ENCODE measurements around the gene ZNF737. TPM values are rescaled to one million over a fixed set of nuclear protein-coding genes. Genes with fewer than 3 reads are reported as not detected.
"Not testable (repeated sequence)": the region's sequence is repeated elsewhere in the genome, so short reads cannot be mapped to it uniquely, and the experiment has no call there.

The ZNF737 gene
- total RNA-seq, 1 experiment from 2014 or later = 20.2 TPM

DNA sequence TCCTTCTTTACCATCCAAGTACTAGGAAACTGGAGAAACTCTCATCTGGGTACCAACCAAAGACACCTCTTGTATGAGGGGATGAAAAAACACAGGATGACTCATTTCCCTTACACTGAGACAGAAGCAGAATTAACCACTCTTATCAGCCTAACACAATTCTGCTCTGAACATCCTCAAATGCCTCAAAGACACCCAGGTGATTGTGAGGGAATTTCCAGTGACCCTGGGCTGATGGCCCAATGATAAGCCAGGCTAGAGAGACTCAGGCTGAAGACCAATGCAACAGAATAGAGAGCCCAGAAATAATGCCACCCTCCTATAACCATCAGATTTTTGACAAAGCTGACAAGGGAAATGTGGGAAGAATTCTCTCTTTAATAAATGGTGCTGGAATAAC is 7.0 kb downstream of the ZNF737 start (continued):
- TF ChIP-seq, protein P1, sequence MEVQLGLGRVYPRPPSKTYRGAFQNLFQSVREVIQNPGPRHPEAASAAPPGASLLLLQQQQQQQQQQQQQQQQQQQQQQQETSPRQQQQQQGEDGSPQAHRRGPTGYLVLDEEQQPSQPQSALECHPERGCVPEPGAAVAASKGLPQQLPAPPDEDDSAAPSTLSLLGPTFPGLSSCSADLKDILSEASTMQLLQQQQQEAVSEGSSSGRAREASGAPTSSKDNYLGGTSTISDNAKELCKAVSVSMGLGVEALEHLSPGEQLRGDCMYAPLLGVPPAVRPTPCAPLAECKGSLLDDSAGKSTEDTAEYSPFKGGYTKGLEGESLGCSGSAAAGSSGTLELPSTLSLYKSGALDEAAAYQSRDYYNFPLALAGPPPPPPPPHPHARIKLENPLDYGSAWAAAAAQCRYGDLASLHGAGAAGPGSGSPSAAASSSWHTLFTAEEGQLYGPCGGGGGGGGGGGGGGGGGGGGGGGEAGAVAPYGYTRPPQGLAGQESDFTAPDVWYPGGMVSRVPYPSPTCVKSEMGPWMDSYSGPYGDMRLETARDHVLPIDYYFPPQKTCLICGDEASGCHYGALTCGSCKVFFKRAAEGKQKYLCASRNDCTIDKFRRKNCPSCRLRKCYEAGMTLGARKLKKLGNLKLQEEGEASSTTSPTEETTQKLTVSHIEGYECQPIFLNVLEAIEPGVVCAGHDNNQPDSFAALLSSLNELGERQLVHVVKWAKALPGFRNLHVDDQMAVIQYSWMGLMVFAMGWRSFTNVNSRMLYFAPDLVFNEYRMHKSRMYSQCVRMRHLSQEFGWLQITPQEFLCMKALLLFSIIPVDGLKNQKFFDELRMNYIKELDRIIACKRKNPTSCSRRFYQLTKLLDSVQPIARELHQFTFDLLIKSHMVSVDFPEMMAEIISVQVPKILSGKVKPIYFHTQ (CRISPR knock-in tag; IDR thresholded peaks at IDR 0.05) = no peak
- no peak for TF ChIP-seq FOXJ3 (CRISPR knock-in tag; IDR thresholded peaks at IDR 0.05; ENCODE audit: borderline replicate concordance)
- TF ChIP-seq TP53 (CRISPR knock-in tag; IDR thresholded peaks at IDR 0.05) = no peak
- TF ChIP-seq NR3C1 (CRISPR knock-in tag; conservative IDR thresholded peaks at IDR 0.05; ENCODE audit: low read depth) = no peak
- TF ChIP-seq, protein P2, sequence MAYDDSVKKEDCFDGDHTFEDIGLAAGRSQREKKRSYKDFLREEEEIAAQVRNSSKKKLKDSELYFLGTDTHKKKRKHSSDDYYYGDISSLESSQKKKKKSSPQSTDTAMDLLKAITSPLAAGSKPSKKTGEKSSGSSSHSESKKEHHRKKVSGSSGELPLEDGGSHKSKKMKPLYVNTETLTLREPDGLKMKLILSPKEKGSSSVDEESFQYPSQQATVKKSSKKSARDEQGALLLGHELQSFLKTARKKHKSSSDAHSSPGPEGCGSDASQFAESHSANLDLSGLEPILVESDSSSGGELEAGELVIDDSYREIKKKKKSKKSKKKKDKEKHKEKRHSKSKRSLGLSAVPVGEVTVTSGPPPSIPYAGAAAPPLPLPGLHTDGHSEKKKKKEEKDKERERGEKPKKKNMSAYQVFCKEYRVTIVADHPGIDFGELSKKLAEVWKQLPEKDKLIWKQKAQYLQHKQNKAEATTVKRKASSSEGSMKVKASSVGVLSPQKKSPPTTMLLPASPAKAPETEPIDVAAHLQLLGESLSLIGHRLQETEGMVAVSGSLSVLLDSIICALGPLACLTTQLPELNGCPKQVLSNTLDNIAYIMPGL (CRISPR knock-in tag; IDR thresholded peaks at IDR 0.05) = no peak

DNA sequence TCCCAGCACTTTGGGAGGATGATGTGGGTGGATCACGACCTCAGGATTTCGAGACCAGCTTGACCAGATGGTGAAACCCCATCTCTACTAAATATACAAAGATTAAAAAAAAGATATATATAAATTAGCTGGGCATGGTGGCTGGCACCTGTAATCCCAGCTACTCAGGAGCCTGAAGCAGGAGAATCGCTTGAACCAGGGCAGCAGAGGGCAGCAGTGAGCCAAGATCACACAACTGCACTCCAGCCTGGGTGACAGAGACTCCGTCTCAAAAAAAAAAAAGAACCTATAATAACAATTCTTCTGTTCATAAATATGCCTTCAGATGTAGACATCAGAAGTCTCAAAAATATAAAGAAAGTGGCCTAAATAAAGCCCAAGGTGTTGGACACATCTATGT is 7.6 kb downstream of the ZNF737 start:
- Mint-ChIP-seq H3K27me3 (ENCODE audit: low read depth) (no peaks in the 10 kb centered on the region), H3K27ac (no peak overlapping the region), H3K4me3 (no peak overlapping the region), H3K4me1 (peaks cover 16% of the 10 kb centered on the region), H3K36me3 (peaks cover 42% of the 10 kb centered on the region), H3K9me3 (peaks cover 12% of the 10 kb centered on the region)
- ChIA-PET CTCF (interaction anchor here (0.6 to 2.1 kb wide), 13 partner anchors 8 to 699 kb away, joined by 3 to 12 read pairs (median 3); partner anchors contain the start of genes ZNF626 and ZNF66), POLR2A (no interaction called here)
- TF ChIP-seq, protein P3, sequence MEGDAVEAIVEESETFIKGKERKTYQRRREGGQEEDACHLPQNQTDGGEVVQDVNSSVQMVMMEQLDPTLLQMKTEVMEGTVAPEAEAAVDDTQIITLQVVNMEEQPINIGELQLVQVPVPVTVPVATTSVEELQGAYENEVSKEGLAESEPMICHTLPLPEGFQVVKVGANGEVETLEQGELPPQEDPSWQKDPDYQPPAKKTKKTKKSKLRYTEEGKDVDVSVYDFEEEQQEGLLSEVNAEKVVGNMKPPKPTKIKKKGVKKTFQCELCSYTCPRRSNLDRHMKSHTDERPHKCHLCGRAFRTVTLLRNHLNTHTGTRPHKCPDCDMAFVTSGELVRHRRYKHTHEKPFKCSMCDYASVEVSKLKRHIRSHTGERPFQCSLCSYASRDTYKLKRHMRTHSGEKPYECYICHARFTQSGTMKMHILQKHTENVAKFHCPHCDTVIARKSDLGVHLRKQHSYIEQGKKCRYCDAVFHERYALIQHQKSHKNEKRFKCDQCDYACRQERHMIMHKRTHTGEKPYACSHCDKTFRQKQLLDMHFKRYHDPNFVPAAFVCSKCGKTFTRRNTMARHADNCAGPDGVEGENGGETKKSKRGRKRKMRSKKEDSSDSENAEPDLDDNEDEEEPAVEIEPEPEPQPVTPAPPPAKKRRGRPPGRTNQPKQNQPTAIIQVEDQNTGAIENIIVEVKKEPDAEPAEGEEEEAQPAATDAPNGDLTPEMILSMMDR (IDR thresholded peaks at IDR 0.05) = peak; percentile 46
- TF ChIP-seq, protein P4, sequence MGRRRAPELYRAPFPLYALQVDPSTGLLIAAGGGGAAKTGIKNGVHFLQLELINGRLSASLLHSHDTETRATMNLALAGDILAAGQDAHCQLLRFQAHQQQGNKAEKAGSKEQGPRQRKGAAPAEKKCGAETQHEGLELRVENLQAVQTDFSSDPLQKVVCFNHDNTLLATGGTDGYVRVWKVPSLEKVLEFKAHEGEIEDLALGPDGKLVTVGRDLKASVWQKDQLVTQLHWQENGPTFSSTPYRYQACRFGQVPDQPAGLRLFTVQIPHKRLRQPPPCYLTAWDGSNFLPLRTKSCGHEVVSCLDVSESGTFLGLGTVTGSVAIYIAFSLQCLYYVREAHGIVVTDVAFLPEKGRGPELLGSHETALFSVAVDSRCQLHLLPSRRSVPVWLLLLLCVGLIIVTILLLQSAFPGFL (CRISPR knock-in tag; IDR thresholded peaks at IDR 0.05; ENCODE audit: borderline replicate concordance) = no peak
- ATAC-seq (peak; percentile 60), DNase-seq (ENCODE audit: low spot score) (peak; percentile 77)

DNA sequence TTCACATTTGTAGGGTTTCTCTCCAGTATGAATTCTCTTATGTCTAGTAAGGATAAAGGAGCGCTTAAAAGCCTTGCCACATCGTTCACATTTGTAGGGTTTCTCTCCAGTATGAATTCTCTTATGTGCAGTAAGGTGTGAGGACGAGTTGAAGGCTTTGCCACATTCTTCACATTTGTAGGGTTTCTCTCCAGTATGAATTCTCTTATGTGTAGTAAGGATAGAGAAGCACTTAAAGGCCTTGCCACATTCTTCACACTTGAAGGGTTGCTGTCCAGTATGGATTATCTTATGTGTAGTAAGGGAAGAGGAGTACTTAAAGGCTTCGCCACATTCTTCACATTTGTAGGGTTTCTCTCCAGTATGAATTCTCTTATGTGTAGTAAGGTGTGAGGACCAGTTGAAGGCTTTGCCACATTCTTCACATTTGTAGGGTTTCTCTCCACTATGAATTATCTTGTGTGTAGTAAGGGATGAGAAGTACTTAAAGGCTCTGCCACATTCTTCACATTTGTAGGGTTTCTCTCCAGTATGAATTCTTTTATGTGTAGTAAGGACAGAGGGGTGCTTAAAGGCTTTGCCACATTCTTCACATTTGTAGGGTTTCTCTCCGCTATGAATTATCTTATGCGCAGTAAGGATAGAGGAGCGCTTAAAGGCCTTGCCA is 20.8 kb downstream of the ZNF737 start:
- CTCF ChIA-PET; ATAC-seq; H3K27ac Mint-ChIP-seq; DNase-seq (ENCODE audit: low spot score); H3K4me1 Mint-ChIP-seq; H3K4me3 Mint-ChIP-seq; POLR2A ChIA-PET: not testable (repeated sequence)
- peaks cover 16% of the 10 kb centered on the region; the same call in 1 of the 2 replicates for H3K27me3 Mint-ChIP-seq (ENCODE audit: low read depth)
- H3K9me3 Mint-ChIP-seq = peaks cover 75% of the 10 kb centered on the region
- peaks cover 88% of the 10 kb centered on the region for H3K36me3 Mint-ChIP-seq

DNA sequence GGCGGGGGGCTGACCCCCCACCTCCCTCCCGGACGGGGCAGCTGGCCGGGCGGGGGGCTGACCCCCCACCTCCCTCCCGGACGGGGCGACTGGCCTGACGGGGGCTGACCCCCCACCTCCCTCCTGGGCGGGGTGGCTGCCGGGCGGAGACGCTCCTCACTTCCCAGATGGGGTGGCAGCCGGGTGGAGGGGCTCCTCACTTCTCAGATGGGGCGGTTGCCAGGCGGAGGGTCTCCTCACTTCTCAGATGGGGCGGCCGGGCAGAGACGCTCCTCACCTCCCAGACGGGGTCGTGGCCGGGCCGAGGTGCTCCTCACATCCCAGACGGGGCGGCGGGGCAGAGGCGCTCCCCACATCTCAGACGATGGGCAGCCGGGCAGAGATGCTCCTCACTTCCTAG is 35.3 kb downstream of the ZNF737 start:
- ATAC-seq; H3K4me1 Mint-ChIP-seq; H3K27ac Mint-ChIP-seq; H3K27me3 Mint-ChIP-seq (ENCODE audit: low read depth); DNase-seq (ENCODE audit: low spot score); H3K4me3 Mint-ChIP-seq; CTCF ChIA-PET; POLR2A ChIA-PET: not testable (repeated sequence)
- H3K36me3 Mint-ChIP-seq = peaks cover 28% of the 10 kb centered on the region
- peaks cover 44% of the 10 kb centered on the region for H3K9me3 Mint-ChIP-seq

All from WTC11 (cell line).